ENCODE results near the gene GPRC5D. TPM values are rescaled to one million over a fixed set of nuclear protein-coding genes. Genes with fewer than 3 reads are reported as not detected.

Gene GPRC5D
- polyA plus RNA-seq, 1 donor (not counting 4 experiments of a cell fraction or from before 2014, with no cell fraction given) = 0.08 TPM

- H3K4me2 ChIP-seq (ENCODE audit: control insufficient read depth, extremely low read depth, insufficient read depth, low read depth, low read length) = no peak overlapping the region
- FAIRE-seq = no peak
- no peak overlapping the region for H2AFZ ChIP-seq (ENCODE audit: control insufficient read depth, low read length)
- peaks cover 16% of the 10 kb centered on the region for H3K4me1 ChIP-seq (ENCODE audit: control insufficient read depth, extremely low read depth, insufficient read depth, low read length)
- no peak for TF ChIP-seq EZH2 (IDR thresholded peaks at IDR 0.05; ENCODE audit: low read length)
- no peak for DNase-seq (ENCODE audit: low read depth, low spot score)
- H3K79me2 ChIP-seq (ENCODE audit: control insufficient read depth, insufficient read depth, low read length) = no peaks in the 10 kb centered on the region
- no peak overlapping the region for H3K27ac ChIP-seq (ENCODE audit: control insufficient read depth, insufficient read depth, low read length)
- H3K9me1 ChIP-seq (ENCODE audit: control insufficient read depth, extremely low read depth, insufficient read depth, low read length) = no peaks in the 10 kb centered on the region
- H3K9ac ChIP-seq (ENCODE audit: control insufficient read depth, extremely low read depth, insufficient read depth, low read length) = no peak overlapping the region
- no peaks in the 10 kb centered on the region for H4K20me1 ChIP-seq (ENCODE audit: control insufficient read depth, extremely low read depth, insufficient read depth, low read length)
- H3K9me3 ChIP-seq (ENCODE audit: control insufficient read depth, low read depth, low read length) = no peaks in the 10 kb centered on the region
- dilution Hi-C loops (cut with MboI; ENCODE audit: extremely low pct_ligation_motif_present, low sequenced_read_pairs) = no loop called here
- peaks cover 15 to 25% of the 10 kb centered on the region in 2 experiments for H3K36me3 ChIP-seq (ENCODE audit: control insufficient read depth in 2 of 2, extremely low read depth in 1 of 2, insufficient read depth in 2 of 2, low read length in 2 of 2)
- H3K4me3 ChIP-seq (ENCODE audit: control insufficient read depth in 2 of 3, extremely low read depth in 1 of 3, insufficient read depth in 2 of 3, low read depth in 1 of 3, low read length in 3 of 3) = no peak overlapping the region
- no peaks in the 10 kb centered on the region for H3K27me3 ChIP-seq (ENCODE audit: control insufficient read depth, extremely low read depth, insufficient read depth, low read length)
Measured at GRCh38 chr12:12979731-12980259, 27.8 kb upstream of the GPRC5D start.

- FAIRE-seq = no peak
- H3K36me3 ChIP-seq (ENCODE audit: control insufficient read depth in 2 of 2, extremely low read depth in 1 of 2, insufficient read depth in 2 of 2, low read length in 2 of 2) = peaks cover 16 to 29% of the 10 kb centered on the region in 2 experiments
- no peak overlapping the region for H3K4me2 ChIP-seq (ENCODE audit: control insufficient read depth, extremely low read depth, insufficient read depth, low read depth, low read length)
- no peak for TF ChIP-seq EZH2 (IDR thresholded peaks at IDR 0.05; ENCODE audit: low read length)
- no peak for TF ChIP-seq CTCF (optimal IDR thresholded peaks at IDR 0.05 in 1 of 3, IDR thresholded peaks at IDR 0.05 in 1 of 3, conservative IDR thresholded peaks at IDR 0.05 in 1 of 3; ENCODE audit: extremely low read depth in 1 of 3, insufficient read depth in 2 of 3, low read length in 3 of 3)
- H3K9me3 ChIP-seq (ENCODE audit: control insufficient read depth, low read depth, low read length) = no peaks in the 10 kb centered on the region
- no peak overlapping the region for H3K27ac ChIP-seq (ENCODE audit: control insufficient read depth, insufficient read depth, low read length)
- H3K79me2 ChIP-seq (ENCODE audit: control insufficient read depth, insufficient read depth, low read length) = no peaks in the 10 kb centered on the region
- H3K9me1 ChIP-seq (ENCODE audit: control insufficient read depth, extremely low read depth, insufficient read depth, low read length) = no peaks in the 10 kb centered on the region
- no peak for DNase-seq (ENCODE audit: low read depth, low spot score)
- H4K20me1 ChIP-seq (ENCODE audit: control insufficient read depth, extremely low read depth, insufficient read depth, low read length) = no peaks in the 10 kb centered on the region
- no peaks in the 10 kb centered on the region for H3K27me3 ChIP-seq (ENCODE audit: control insufficient read depth, extremely low read depth, insufficient read depth, low read length)
- no peak overlapping the region for H2AFZ ChIP-seq (ENCODE audit: control insufficient read depth, low read length)
- H3K4me3 ChIP-seq (ENCODE audit: control insufficient read depth in 2 of 3, extremely low read depth in 1 of 3, insufficient read depth in 2 of 3, low read depth in 1 of 3, low read length in 3 of 3) = no peak overlapping the region
- H3K9ac ChIP-seq (ENCODE audit: control insufficient read depth, extremely low read depth, insufficient read depth, low read length) = no peak overlapping the region
- dilution Hi-C loops (cut with MboI; ENCODE audit: extremely low pct_ligation_motif_present, low sequenced_read_pairs) = no loop called here
- peaks cover 16% of the 10 kb centered on the region for H3K4me1 ChIP-seq (ENCODE audit: control insufficient read depth, extremely low read depth, insufficient read depth, low read length)
Measured at GRCh38 chr12:12979126-12979525, 27.2 kb upstream of the GPRC5D start.

- DNase-seq (ENCODE audit: low read depth, low spot score) = no peak
- H3K27ac ChIP-seq (ENCODE audit: control insufficient read depth, insufficient read depth, low read length) = no peak overlapping the region
- H2AFZ ChIP-seq (ENCODE audit: control insufficient read depth, low read length) = no peak overlapping the region
- peaks cover 23 to 33% of the 10 kb centered on the region in 2 experiments for H3K36me3 ChIP-seq (ENCODE audit: control insufficient read depth in 2 of 2, extremely low read depth in 1 of 2, insufficient read depth in 2 of 2, low read length in 2 of 2)
- no peaks in the 10 kb centered on the region for H3K9me1 ChIP-seq (ENCODE audit: control insufficient read depth, extremely low read depth, insufficient read depth, low read length)
- no peaks in the 10 kb centered on the region for H3K27me3 ChIP-seq (ENCODE audit: control insufficient read depth, extremely low read depth, insufficient read depth, low read length)
- dilution Hi-C loops (cut with MboI; ENCODE audit: extremely low pct_ligation_motif_present, low sequenced_read_pairs) = no loop called here
- peaks cover 16% of the 10 kb centered on the region for H3K4me1 ChIP-seq (ENCODE audit: control insufficient read depth, extremely low read depth, insufficient read depth, low read length)
- H4K20me1 ChIP-seq (ENCODE audit: control insufficient read depth, extremely low read depth, insufficient read depth, low read length) = no peaks in the 10 kb centered on the region
- no peak for FAIRE-seq
- H3K4me2 ChIP-seq (ENCODE audit: control insufficient read depth, extremely low read depth, insufficient read depth, low read depth, low read length) = no peak overlapping the region
- no peak overlapping the region for H3K9ac ChIP-seq (ENCODE audit: control insufficient read depth, extremely low read depth, insufficient read depth, low read length)
- H3K79me2 ChIP-seq (ENCODE audit: control insufficient read depth, insufficient read depth, low read length) = no peaks in the 10 kb centered on the region
- no peak for TF ChIP-seq CTCF (optimal IDR thresholded peaks at IDR 0.05 in 1 of 3, IDR thresholded peaks at IDR 0.05 in 1 of 3, conservative IDR thresholded peaks at IDR 0.05 in 1 of 3; ENCODE audit: extremely low read depth in 1 of 3, insufficient read depth in 2 of 3, low read length in 3 of 3)
- no peak for TF ChIP-seq EZH2 (IDR thresholded peaks at IDR 0.05; ENCODE audit: low read length)
- no peak overlapping the region for H3K4me3 ChIP-seq (ENCODE audit: control insufficient read depth in 2 of 3, extremely low read depth in 1 of 3, insufficient read depth in 2 of 3, low read depth in 1 of 3, low read length in 3 of 3)
- H3K9me3 ChIP-seq (ENCODE audit: control insufficient read depth, low read depth, low read length) = peaks cover 3% of the 10 kb centered on the region
Measured at GRCh38 chr12:12977231-12977630, 25.3 kb upstream of the GPRC5D start.
